Renal cortex interstitium (tissue), 11 donors: ENCODE results near the gene STK4. TPM values are rescaled to one million over a fixed set of nuclear protein-coding genes. Genes with fewer than 3 reads are reported as not detected.
"Not testable (repeated sequence)": the region's sequence is repeated elsewhere in the genome, so short reads cannot be mapped to it uniquely, and the experiment has no call there.

Experiments used
- DNase-seq, 11 donors: peaks; one replicate each; pipeline ENCODE4 v3.0.0-alpha.2; 2013; ENCODE audit warnings: low read depth in 9 of 11, low spot score in 4 of 11; ENCODE audit errors: extremely low read depth in 1 of 11
- polyA plus RNA-seq, 3 donors: library from polyadenylated mRNA; unstranded; fragments of 120-200 nt; gene quantifications; one replicate each; pipeline ENCODE4 v1.2.1, GENCODE V29; 2013; ENCODE audit not compliant: insufficient read length in 3 of 3

Gene STK4
- polyA plus RNA-seq, 3 donors = 16.7 to 20.8 (median 19.8) TPM

GRCh38 chr20:44967207-44967807 lies 995 bp downstream of the STK4 start:
- DNase-seq = no peak

DNA sequence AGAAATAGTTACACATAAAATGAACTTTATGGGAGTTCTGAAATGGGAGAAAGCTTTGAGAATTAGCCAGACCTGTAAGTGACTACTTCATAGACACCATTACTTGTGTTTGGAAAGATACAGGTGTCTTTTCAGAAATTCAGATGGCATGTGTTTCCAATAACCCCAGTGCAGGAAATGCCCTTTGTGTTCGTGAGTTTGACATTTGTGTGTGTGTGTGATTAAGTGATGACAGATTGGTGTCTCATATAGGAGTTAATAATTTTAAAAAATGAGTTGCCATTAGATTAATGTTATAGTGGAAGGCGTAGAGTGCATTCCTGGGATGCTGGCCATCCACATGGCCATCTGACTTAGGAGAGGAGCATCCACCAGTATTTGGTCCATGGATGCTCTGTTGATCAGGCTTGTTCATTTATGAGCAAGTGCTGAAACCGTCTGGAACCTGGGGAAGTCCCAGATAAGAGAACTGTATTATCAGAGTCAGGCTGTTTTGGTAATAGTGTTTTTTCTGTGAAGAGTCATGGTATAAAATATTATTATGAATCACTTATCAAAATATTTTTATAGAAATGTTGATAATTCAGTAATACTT lies 3.1 kb downstream of the STK4 start:
- no peak for DNase-seq

DNA sequence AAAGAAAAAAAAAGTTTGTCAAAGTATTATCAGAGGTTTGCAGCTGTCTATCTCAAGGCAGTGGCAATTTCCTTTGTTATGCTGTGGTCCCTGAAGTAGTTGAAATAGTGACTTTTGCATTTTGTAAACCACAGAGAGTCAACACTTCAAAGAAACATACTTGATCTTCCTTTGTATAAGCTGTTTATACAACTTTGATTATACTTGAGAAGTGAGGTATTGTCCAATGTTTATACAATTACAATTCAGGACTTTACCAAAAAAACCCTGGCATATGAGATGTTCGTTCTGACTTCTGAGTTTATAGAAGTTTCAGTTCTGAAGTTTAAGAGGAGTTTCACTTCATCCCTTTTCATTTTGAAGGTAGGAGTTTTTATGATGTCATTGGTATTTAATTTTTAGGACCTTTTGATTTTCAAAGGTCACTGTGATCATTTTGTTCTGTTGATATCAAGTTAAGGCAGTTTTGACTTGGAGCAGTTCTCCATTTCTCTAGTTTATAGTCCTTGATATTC lies 4.0 kb downstream of the STK4 start:
- DNase-seq = no peak

- DNase-seq = no peak
These were observed 6.7 kb downstream of the STK4 start for GRCh38 chr20:44973053-44973452.

GRCh38 chr20:44976698-44977097 lies 10.4 kb downstream of the STK4 start:
- DNase-seq = no peak

DNA sequence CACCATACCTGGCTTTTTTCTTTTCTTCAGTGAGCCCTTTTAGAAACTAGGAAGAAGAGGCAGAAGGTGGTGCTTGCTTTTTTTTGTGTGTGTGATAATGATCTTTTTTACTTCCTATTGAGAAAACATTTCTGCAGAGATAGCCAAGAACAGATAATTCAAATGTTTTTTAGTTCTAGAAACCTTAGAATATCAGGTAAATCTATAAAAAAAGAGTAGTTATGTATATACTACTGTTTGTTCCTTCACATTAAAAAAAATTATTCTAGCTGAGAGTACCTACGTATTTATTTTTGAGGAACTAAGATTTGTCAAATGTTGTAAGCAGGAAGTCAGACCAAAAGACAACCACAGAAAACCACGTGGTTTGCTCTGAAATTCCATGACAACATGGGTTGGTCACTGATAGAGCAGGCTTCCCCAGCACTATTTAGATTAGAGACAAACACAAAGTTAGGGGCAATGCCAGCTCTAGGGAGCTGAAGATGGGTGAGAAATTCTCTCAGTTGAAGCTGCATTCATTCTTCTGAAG lies 12.8 kb downstream of the STK4 start:
- DNase-seq = no peak

DNA sequence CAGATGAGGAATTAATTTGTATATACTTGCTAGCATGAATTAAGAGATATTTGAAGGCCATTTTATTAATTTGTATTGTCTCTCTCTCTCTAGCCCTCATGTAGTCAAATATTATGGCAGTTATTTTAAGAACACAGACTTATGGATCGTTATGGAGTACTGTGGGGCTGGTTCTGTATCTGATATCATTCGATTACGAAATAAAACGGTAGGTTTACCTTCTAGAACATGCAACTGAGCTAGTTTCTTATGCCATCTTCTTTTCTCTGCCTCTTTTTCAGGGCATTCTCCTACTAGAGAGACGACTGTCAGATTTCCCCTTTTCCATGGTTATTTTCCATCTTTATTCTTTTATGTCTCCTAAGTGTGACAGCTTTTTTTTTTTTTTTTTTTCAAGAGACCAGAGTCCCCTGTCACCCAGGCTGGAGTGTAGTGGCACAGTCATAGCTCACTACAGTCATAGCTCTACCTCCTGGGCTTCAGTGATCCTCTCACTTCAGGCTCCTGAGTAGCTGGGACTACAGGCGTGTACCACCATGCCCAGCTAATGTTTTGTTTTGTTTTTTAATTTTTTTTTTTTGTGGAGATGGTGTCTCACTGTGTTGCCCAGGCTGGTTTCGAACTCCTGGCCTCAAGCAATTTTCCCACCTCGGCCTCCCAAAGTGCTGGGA lies 15.6 kb downstream of the STK4 start:
- no peak for DNase-seq

GRCh38 chr20:44983093-44983674 lies 16.9 kb downstream of the STK4 start:
- no peak for DNase-seq

DNA sequence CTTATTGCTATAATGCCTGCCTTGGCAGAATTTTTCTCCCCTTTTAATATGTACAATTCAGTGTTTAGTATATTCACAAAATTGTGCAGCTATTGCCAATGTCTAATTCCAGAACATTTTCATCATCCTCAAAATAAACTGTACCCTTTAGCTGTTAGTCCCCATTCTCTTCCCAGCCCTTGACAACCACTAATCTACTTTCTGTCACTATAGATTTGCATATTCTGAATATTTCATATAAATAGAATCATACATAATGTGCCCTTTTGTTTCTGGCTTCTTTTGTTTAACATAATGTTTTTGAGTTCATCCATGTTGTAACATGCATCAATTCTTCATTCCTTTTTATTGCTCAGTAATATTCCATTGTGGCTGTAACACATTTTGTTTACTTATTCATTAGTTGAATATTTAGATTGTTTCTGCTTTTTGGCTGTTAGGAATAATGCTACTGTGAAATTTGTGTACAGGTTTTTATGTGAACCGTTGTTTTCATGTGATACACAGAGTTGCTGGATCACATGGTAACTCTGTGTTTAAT lies 22.4 kb downstream of the STK4 start:
- DNase-seq = no peak

- DNase-seq = no peak
These were observed 24.1 kb downstream of the STK4 start for GRCh38 chr20:44990425-44990824.

GRCh38 chr20:44990957-44991356 lies 24.6 kb downstream of the STK4 start:
- DNase-seq = no peak

- no peak for DNase-seq
These were observed 27.0 kb downstream of the STK4 start for GRCh38 chr20:44993343-44993742.

GRCh38 chr20:44997171-44997570 lies 30.9 kb downstream of the STK4 start:
- DNase-seq = no peak

GRCh38 chr20:44997668-44998067 lies 31.4 kb downstream of the STK4 start:
- DNase-seq = no peak

- DNase-seq = no peak
These were observed 42.3 kb downstream of the STK4 start for GRCh38 chr20:45008521-45009049.

DNA sequence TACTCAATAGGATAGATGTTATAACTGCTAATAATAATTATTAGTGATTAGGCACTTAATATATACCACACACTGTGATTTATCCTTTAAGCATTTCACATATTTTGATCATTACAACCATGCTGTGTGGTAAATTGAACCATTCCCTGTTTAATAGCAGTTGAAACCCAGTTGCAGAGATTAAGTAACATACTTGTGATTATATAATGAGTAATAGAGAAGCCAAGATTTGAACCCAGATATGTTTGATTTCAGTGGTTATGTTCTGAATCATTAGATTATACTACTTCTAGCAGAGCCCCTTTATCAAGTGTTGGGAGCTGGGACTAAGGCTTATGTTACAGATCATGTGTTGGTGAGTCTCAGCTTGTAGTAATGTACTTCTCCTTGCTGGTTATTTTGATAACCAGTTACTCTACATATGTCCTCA lies 44.1 kb downstream of the STK4 start:
- no peak for DNase-seq

- peak in 9 of 11 donors; percentile 15 to 51 (median 39) for DNase-seq
These were observed 44.8 kb downstream of the STK4 start for GRCh38 chr20:45011108-45011526.

DNA sequence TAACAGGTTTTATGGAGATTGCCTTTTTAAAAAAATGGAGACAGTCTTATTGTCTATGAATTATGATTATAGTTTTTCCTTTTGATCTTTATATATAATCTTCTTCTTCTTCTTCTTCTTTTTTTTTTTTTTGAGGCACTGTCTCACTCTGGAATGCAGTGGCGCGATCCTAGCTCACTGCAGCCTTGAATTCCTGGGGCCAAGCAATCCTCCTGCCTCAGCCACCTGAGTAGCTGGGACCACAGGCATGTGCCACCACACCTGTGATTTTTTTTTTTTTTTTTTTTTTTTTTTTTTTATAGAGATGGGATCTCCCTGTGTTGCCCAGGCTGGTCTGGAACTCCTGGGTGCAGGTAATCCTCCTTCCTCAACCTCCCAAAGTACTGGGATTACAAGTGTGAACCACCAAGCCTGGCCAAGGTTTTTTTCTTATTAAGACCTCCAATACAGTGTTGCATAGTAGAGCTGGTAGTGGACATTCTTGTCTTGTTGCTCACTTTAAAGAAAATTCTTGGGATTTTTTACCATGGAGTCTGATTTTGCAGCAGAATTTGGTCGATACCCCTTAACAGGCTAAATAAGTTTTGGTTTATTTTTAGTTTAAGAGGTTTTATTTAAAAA lies 46.5 kb downstream of the STK4 start:
- no peak for DNase-seq

DNA sequence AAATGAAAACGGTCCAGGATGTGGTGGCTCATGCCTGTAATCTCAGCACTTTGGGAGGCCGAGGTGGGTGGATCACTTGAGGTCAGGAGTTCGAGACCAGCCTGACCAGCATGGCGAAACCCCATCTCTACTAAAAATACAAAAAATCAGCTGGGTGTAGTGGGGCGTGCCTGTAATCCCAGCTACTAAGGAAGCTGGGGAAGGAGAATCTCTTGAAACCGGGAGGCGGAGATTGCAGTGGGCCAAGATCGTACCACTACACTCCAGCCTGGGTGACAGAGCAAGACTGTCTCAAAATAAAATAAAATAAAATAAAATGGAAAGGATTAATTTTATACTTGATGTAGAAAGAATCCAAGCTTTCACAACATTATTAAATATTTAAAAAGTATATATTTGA lies 47.8 kb downstream of the STK4 start:
- DNase-seq = not testable (repeated sequence)
